Activated naive CD4-positive, alpha-beta T cell treated with anti-CD3 and anti-CD28 coated beads, Interleukin-2, amount 50 U/mL, for 72 hours (primary cell): ENCODE data around the gene RBFOX2. TPM values are rescaled to one million over a fixed set of nuclear protein-coding genes. Genes with fewer than 3 reads are reported as not detected.
A peak's percentile ranks its signal among the peaks of the same experiment; 100 is the strongest.
"Not testable (repeated sequence)": the region's sequence is repeated elsewhere in the genome, so short reads cannot be mapped to it uniquely, and the experiment has no call there.

Source experiments
- ATAC-seq, 2 donors: fragments of 150-1000 bp; cut with Tn5 transposase; 2 replicates each; pipeline ENCODE4 v1.10.0; 2021; ENCODE audit warnings: mild to moderate bottlenecking in 2 of 2, moderate library complexity in 2 of 2
- DNase-seq, 2 donors: peaks; one replicate each; pipeline ENCODE4 v3.0.0; 2021 to 2022; ENCODE audit warnings: low spot score in 2 of 2
- H3K27ac Mint-ChIP-seq, 2 donors: one replicate each; pipeline ENCODE4 v1.8.0; 2022; ENCODE audit warnings: mild to moderate bottlenecking in 2 of 2, mixed read lengths in 2 of 2
- H3K36me3 Mint-ChIP-seq, 2 donors: one replicate each; pipeline ENCODE4 v1.8.0; 2022; ENCODE audit warnings: mixed read lengths in 2 of 2
- H3K9me3 Mint-ChIP-seq, 2 donors: one replicate each; pipeline ENCODE4 v1.8.0; 2022; ENCODE audit warnings: mixed read lengths in 2 of 2
- total RNA-seq, 2 donors: library from RNA; stranded (reverse); gene quantifications; one replicate each; pipeline ENCODE4 v1.2.3, GENCODE V29; 2022

RBFOX2 gene
- total RNA-seq, 2 donors from 2014 or later, result 2.2 to 4.9 TPM

DNA sequence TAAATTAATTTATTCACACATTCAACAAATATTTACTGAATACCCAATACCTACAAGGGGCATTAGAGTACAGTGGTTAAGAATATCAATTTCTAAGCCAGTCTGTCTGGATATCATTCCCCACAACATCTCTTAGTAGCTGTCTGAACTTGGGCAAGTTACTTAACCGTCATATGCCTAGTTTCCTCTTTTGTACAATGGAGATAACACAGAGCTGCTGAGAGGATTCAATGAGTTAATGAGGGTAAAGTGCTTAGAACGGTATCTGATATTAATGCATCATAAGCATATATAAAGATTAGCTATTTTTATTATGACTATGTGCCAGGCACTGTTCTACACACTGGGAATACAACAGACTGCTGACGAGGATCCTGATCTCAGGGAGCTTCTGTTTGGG is 194.6 kb downstream of the RBFOX2 start:
- no peaks in the 10 kb centered on the region for H3K36me3 Mint-ChIP-seq
- no peak for ATAC-seq
- H3K27ac Mint-ChIP-seq, result peak overlapping the region in 1 of 2 donors; percentile 0
- no peak for DNase-seq
- no peaks in the 10 kb centered on the region for H3K9me3 Mint-ChIP-seq

DNA sequence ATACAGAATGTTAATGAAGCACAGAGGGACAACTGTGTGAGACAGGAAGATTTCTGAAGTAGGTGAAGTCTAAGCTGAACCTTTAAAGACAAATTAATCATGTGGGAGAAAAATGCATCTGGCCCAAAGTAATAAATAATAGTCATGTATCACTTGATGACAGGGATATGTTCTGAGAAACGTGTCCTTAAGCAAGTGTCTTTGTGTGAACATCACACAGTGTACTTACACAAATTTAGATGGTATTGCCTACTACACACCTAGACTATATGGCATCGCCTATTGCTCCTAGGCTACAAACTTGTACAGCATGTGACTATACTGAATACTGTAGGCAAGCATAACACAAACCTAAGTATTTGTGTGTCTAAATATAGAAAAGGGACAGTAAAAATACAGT is 198.3 kb downstream of the RBFOX2 start:
- DNase-seq (no peak), ATAC-seq (no peak)
- Mint-ChIP-seq H3K36me3 (no peaks in the 10 kb centered on the region), H3K9me3 (no peaks in the 10 kb centered on the region), H3K27ac (no peak overlapping the region)

GRCh38 chr22:35824256-35824655 is 204.4 kb downstream of the RBFOX2 start:
- Mint-ChIP-seq H3K27ac (no peak overlapping the region), H3K36me3 (no peaks in the 10 kb centered on the region), H3K9me3 (no peaks in the 10 kb centered on the region)
- ATAC-seq (no peak), DNase-seq (no peak)

DNA sequence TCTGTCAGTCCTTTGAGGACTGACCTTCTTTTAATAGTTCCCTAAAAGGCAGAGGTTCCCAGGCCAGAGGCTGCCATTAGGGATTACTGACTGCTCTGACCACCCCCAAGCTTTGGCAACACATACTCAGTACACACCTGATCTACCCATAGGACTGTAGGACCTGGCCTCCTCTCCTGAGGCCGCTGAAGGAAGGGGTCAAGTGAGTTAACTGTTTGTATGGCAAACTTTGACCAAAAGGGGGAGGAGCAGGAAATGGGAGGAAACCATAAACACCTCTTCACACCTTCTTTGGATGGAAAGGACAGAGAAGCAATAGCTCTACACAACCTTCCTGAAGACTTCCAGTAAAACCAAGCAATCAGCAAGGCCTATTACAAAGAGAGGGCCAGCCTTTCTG is 207.0 kb downstream of the RBFOX2 start:
- no peak overlapping the region for H3K27ac Mint-ChIP-seq
- ATAC-seq (no peak), DNase-seq (no peak)
- no peaks in the 10 kb centered on the region for H3K36me3 Mint-ChIP-seq
- H3K9me3 Mint-ChIP-seq, result no peaks in the 10 kb centered on the region

DNA sequence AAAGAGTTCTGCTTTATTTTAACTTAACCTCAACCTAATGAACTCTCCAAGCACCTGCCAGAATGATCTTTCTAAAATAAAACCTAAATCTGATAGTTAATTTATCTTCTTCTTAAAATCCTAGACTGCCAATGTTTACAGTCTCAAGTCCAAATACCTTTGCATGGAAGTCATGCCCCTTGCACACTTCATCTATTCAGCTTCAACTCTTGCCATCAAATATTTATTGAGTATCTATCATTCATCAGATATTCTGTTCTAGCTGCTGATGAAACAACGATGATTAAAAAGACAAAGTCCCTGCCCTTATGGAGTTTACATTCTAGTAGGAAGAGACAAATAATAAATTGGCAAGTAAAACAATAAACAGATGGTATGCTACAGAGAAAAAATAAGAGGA is 209.2 kb downstream of the RBFOX2 start:
- DNase-seq (no peak), ATAC-seq (no peak)
- no peaks in the 10 kb centered on the region for H3K9me3 Mint-ChIP-seq
- no peaks in the 10 kb centered on the region for H3K36me3 Mint-ChIP-seq
- H3K27ac Mint-ChIP-seq, result no peak overlapping the region

- no peak for DNase-seq
- Mint-ChIP-seq H3K36me3 (no peaks in the 10 kb centered on the region), H3K27ac (no peak overlapping the region), H3K9me3 (no peaks in the 10 kb centered on the region)
- ATAC-seq, result peak in 1 of 2 donors; percentile 26
Measured at GRCh38 chr22:35818897-35819296, 209.7 kb downstream of the RBFOX2 start.

DNA sequence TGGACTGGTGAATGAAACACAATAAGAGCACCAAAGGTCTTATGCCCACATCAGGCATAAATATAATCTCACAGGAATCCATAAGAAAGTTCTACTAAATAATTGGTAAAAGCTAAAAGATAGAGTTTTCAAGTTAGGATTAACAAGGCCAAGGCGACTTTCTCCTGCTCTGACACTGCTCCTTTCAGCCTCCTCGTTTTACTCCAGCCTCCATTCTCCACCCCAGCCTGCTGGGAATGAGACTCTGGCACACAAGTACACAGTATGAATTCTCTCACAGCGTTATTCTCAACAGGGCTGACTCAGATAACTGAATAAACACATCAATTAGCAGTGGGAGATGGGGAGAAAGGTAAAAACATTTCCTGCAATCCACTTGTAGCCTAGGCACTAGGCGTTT is 216.0 kb downstream of the RBFOX2 start:
- DNase-seq (no peak), ATAC-seq (no peak)
- no peak overlapping the region for H3K27ac Mint-ChIP-seq
- H3K36me3 Mint-ChIP-seq, result peaks cover 0 to 5% of the 10 kb centered on the region in 2 donors
- H3K9me3 Mint-ChIP-seq, result no peaks in the 10 kb centered on the region

DNA sequence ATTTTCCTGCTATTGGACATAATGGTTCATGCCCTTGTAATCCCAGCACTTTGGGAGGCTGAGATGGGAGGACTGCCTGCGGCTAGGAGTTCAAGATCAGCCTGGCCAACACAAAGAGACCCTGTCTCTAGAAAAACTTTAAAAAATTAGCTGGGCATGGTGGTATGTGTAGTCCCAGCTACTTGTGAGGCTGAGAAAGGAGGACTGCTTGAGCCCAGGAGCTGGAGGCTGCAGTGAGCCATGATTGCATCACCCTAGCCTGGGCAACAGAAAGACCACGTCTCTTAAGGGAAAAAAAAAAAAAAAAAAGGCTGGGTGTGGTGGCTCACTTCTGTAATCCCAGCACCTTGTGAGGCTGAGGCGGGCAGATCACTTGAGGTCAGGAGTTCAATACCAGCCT is 217.0 kb downstream of the RBFOX2 start:
- DNase-seq, result no peak
- no peak for ATAC-seq
- peaks cover 0 to 5% of the 10 kb centered on the region in 2 donors for H3K36me3 Mint-ChIP-seq
- no peak overlapping the region for H3K27ac Mint-ChIP-seq
- no peaks in the 10 kb centered on the region for H3K9me3 Mint-ChIP-seq

DNA sequence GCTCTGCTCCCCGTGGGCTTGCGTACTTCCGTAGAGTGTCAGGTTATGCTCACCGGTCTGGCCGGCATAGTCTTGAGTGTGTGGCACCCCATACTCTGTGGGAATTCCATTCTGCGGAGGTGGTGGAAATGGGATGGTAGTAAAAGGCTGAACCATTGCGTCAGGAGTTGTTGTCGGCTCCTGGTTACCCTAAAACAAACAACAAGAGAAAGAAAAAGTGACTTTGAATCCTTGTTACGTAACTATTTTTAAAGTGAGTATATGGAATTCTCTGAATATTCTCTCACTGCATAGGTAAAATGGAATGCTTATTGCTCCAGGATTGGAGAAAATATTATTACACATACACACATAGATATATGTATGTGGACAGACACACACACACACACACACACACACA is 218.8 kb downstream of the RBFOX2 start:
- peaks cover 0 to 5% of the 10 kb centered on the region in 2 donors for H3K36me3 Mint-ChIP-seq
- H3K9me3 Mint-ChIP-seq, result no peaks in the 10 kb centered on the region
- H3K27ac Mint-ChIP-seq, result no peak overlapping the region
- DNase-seq (no peak), ATAC-seq (no peak)

GRCh38 chr22:35808377-35808776 is 220.2 kb downstream of the RBFOX2 start:
- no peak overlapping the region for H3K27ac Mint-ChIP-seq
- peaks cover 0 to 5% of the 10 kb centered on the region in 2 donors for H3K36me3 Mint-ChIP-seq
- no peak for ATAC-seq
- H3K9me3 Mint-ChIP-seq, result no peaks in the 10 kb centered on the region
- DNase-seq, result no peak

GRCh38 chr22:35806668-35807067 is 222.0 kb downstream of the RBFOX2 start:
- ATAC-seq, H3K36me3 Mint-ChIP-seq, H3K9me3 Mint-ChIP-seq, DNase-seq, H3K27ac Mint-ChIP-seq: not testable (repeated sequence)

DNA sequence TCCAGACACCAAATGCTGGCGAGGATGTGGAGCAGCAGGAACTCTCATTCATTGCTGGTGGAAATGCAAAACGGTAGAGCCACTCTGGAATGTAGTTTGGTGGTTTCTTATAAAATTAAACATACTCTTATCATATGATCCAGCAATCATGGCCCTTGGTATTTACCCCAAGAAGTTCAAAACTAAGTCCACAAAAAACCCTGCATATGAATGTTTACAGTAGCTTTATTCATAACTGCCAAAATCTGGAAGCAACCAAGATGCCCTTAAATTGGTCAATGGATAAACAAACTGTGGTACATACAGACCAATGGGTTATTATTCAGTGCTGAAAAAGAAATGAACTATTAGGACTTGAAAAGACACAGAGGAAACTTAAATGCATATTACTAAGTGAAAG is 223.2 kb downstream of the RBFOX2 start:
- H3K36me3 Mint-ChIP-seq, result no peaks in the 10 kb centered on the region
- no peak for ATAC-seq
- H3K9me3 Mint-ChIP-seq, result no peaks in the 10 kb centered on the region
- H3K27ac Mint-ChIP-seq, result no peak overlapping the region
- no peak for DNase-seq

GRCh38 chr22:35804421-35804820 is 224.2 kb downstream of the RBFOX2 start:
- no peaks in the 10 kb centered on the region for H3K36me3 Mint-ChIP-seq
- H3K9me3 Mint-ChIP-seq, result no peaks in the 10 kb centered on the region
- ATAC-seq (no peak), DNase-seq (no peak)
- no peak overlapping the region for H3K27ac Mint-ChIP-seq

DNA sequence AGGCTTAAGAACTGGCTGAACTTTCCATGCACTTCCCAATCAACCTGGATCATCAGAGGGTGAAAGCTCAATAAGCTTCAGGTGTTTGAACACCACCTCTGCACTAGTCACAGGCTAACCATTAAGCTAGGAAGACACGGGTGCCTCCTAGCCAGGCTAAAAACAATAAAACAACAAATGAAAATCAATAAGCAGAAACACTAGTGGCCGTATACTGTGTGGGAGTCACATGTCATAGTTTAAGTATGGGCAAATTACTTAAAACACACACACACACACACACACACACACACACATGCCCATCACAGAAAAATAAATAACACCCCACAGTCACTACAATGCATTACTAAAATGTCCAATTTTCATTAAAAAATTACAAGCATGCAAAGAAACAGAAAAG is 225.7 kb downstream of the RBFOX2 start:
- no peaks in the 10 kb centered on the region for H3K9me3 Mint-ChIP-seq
- DNase-seq (no peak), ATAC-seq (no peak)
- H3K36me3 Mint-ChIP-seq, result no peaks in the 10 kb centered on the region
- no peak overlapping the region for H3K27ac Mint-ChIP-seq

DNA sequence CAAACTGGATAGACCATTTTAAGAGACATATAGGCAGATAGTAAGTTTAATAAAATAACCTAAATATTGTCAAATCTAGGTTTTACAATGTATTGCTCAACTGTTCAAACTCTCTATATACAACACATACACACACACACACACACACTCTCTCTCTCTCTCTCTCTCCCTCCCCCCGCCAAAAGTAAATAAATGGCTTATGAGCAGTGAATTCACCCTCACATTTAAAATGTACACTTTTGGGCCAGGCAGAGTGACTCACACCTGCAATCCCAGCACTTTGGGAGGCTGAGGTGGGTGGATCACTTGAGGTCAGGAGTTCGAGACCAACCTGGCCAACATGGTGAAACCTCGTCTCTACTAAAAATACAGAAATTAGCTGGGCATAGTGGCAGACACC is 227.3 kb downstream of the RBFOX2 start:
- DNase-seq, H3K27ac Mint-ChIP-seq, H3K36me3 Mint-ChIP-seq, H3K9me3 Mint-ChIP-seq, ATAC-seq: not testable (repeated sequence)

DNA sequence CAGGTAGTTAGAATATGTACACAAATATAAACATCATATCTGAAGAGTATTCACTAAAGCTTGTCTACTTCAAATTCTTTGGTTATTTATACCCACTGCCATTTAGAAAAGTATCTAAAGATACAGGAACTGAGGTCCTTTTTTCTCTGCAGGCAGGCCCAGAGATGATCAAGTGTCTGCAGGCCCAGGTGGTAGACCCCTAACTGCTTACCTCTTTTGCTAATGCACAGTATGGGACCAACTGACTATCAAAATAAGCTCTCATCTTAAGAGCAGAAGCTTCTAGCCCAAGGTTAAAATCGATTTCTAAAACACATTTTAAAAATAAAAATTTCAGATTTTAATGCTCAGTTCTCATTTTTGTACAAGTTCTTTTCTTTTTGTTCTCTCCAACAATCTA is 229.5 kb downstream of the RBFOX2 start:
- ATAC-seq, result no peak
- H3K9me3 Mint-ChIP-seq, result no peaks in the 10 kb centered on the region
- H3K27ac Mint-ChIP-seq, result no peak overlapping the region
- DNase-seq, result no peak
- H3K36me3 Mint-ChIP-seq, result no peaks in the 10 kb centered on the region

DNA sequence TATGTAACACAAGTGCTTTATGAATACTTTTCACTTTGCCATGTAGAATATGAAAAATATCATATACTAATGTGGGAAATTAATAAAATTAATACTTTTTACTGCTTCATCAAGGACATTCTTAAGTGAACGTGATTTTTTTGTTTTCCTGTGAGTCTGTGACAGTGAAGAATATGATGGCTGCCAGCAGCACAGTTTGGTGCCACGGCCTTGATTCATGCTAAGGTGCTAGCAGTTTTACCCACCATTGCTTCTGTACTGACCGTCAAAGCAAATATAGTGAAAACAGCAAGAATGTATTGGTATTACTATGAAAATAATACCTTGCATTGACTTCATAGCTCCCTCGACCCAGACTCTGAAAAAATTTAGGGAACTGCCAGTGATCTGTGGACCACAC is 231.2 kb downstream of the RBFOX2 start:
- H3K9me3 Mint-ChIP-seq, result no peaks in the 10 kb centered on the region
- ATAC-seq, result no peak
- no peaks in the 10 kb centered on the region for H3K36me3 Mint-ChIP-seq

GRCh38 chr22:35795476-35795875 is 233.1 kb downstream of the RBFOX2 start:
- ATAC-seq (no peak), DNase-seq (no peak)
- Mint-ChIP-seq H3K27ac (no peak overlapping the region), H3K36me3 (no peaks in the 10 kb centered on the region), H3K9me3 (no peaks in the 10 kb centered on the region)

More for the DNA sequence above, 231.2 kb downstream of the RBFOX2 start:
- no peak for DNase-seq
- no peak overlapping the region for H3K27ac Mint-ChIP-seq

DNA sequence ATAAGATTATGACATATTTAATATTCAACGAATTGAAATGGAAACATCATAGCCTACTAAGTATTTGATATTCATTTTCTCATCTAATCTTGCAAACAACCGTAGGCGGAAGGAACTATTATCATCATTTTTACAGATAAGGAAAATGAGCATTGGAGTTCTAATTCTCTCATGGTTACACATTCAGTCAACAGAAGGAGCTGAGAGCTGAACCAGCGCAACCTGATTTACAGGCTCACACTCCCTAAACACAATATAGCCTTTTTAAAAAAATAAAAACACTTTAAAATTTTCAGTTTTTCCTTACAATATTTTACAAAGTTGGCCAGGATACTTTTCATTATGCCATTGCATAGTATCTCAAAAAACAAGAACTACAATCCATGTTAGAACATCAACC is 236.1 kb downstream of the RBFOX2 start:
- H3K27ac Mint-ChIP-seq, result no peak overlapping the region
- no peak for DNase-seq
- ATAC-seq, result no peak
- H3K9me3 Mint-ChIP-seq, result no peaks in the 10 kb centered on the region
- H3K36me3 Mint-ChIP-seq, result no peaks in the 10 kb centered on the region
